Gastrocnemius medialis (tissue), 4 donors: ENCODE results near the gene EPS8L2.

Experiments
- CTCF ChIP-seq, 5 experiments: fragments of 450-650 bp in 3 of 5; fragments of 200-600 bp in 2 of 5; sonication (generic) in 2 of 5; IDR thresholded peaks in 4 of 5; conservative IDR thresholded peaks in 1 of 5; 1 replicate in 4 of 5; 2 replicates in 1 of 5; pipeline ENCODE4 v1.5.1; 2016 to 2019; ENCODE audit warnings: antibody characterized with exemption in 5 of 5, mild to moderate bottlenecking in 3 of 5, moderate library complexity in 3 of 5
- POLR2A ChIP-seq, 2 donors: fragments of 450-650 bp; IDR thresholded peaks; one replicate each; pipeline ENCODE4 v1.6.1; 2017; ENCODE audit warnings: antibody characterized with exemption in 2 of 2, mild to moderate bottlenecking in 2 of 2, moderate library complexity in 2 of 2

DNA sequence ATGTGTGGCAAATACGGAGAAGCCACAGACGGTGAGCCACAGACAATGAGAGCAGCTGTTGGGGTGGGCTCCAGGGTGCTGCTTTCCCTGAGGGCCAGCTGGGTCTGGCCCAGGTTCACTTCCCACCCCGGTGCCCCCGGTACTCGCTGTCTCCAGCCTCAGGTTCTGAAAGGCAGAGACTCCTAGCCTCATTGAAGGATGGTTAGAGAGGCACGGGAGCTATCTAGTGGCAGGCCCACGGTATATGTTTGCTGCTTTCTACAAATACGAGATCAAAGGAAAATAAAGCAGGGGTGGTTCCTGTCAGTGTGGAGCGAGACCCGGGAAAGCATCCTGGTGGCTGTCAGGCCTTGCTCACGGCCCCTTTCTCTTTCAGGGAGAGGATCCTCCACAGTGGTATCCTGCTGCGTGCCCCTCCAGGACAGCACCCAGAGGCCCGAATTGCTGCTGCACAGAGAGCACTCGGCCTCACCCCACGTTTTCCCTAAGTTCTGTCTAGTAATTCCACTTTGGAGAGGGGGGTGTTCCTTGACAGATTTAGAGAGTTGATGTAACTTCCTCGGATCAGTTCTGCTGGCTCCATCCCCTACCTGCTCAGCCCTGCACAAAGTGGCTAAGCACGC, 7.4 kb upstream of the EPS8L2 start:
- TF ChIP-seq CTCF (IDR thresholded peaks at IDR 0.05 in 4 of 5, conservative IDR thresholded peaks at IDR 0.05 in 1 of 5) (no peak), POLR2A (IDR thresholded peaks at IDR 0.05) (no peak)
